BE2C (cell line): Measurements from ENCODE around the gene KIF26A.

ENCODE experiments used
- DNase-seq: peaks from one replicate; pipeline ENCODE4 v3.0.0-alpha.2; 2020
- H3K27me3 ChIP-seq: fragments of 250-450 bp; sonication (Bioruptor Pico); 2 replicates; pipeline ENCODE4 v1.5.1; 2020; ENCODE audit warnings: mild to moderate bottlenecking
- H3K36me3 ChIP-seq: fragments of 250-450 bp; sonication (Bioruptor Pico); 2 replicates; pipeline ENCODE4 v1.5.1; 2020; ENCODE audit warnings: mild to moderate bottlenecking
- H3K4me1 ChIP-seq: fragments of 250-450 bp; sonication (Bioruptor Pico); 2 replicates; pipeline ENCODE4 v1.5.1; 2020
- H3K4me3 ChIP-seq: 2 replicates; pipeline ENCODE4 v1.5.1; 2011; ENCODE audit warnings: low read depth, low read length
- H3K9me3 ChIP-seq: fragments of 250-450 bp; sonication (Bioruptor Pico); 2 replicates; pipeline ENCODE4 v1.5.1; 2020
- TF ChIP-seq, protein P1 (sequence below): IDR thresholded peaks from 2 replicates; pipeline ENCODE4 v1.5.1; 2012; ENCODE audit warnings: mild to moderate bottlenecking, low read depth, low read length

The KIF26A gene

DNA sequence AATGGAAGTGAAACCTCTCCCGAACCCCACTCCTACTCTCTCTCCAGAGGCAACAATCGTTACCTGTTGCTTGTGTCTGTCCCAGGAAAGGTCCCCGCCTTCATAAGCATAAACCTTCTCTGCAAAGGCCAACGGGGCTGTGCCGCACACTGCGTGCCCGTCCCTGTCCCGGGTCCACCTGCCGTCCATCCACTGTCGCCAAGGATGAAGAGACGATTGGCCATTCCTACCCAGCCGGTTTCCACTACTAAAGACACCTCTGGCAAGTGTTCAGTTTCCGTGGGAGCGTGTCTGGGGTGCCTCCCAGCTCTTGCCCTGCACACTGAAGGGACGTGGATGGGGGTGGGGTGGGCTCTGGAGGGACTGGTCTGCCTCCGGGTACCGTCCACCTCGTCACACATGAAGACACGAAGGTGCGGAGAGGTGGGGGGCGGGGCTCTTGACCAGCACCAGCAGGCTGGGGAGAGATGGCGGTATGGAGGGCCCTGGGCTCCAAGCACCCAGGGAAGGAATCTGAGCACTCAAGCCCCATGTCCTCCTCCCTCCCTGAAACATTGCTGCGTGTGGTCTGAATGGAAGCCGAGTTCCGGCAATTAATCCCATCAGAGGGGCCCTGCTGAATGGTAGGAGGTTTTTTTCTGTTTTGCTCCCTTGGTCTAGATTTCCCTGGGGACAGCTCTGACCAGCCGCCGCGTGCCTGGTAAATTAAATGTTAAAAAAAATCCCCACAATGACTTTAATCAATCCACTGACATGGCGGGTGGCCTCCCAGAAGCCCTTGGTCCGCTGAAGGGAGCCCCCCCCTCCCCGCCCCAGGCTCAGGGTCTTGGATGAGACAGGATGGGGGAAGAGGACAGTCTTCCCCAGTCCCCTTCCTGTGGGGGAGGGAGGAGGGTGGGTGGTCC, 4.1 kb upstream of the KIF26A start:
- DNase-seq, result peak; percentile 79
- TF ChIP-seq, protein P1, sequence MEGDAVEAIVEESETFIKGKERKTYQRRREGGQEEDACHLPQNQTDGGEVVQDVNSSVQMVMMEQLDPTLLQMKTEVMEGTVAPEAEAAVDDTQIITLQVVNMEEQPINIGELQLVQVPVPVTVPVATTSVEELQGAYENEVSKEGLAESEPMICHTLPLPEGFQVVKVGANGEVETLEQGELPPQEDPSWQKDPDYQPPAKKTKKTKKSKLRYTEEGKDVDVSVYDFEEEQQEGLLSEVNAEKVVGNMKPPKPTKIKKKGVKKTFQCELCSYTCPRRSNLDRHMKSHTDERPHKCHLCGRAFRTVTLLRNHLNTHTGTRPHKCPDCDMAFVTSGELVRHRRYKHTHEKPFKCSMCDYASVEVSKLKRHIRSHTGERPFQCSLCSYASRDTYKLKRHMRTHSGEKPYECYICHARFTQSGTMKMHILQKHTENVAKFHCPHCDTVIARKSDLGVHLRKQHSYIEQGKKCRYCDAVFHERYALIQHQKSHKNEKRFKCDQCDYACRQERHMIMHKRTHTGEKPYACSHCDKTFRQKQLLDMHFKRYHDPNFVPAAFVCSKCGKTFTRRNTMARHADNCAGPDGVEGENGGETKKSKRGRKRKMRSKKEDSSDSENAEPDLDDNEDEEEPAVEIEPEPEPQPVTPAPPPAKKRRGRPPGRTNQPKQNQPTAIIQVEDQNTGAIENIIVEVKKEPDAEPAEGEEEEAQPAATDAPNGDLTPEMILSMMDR, result no peak
- peaks cover 5% of the 10 kb centered on the region for H3K36me3 ChIP-seq
- H3K9me3 ChIP-seq, result peaks cover 5% of the 10 kb centered on the region; the same call in 1 of the 2 replicates
- H3K4me1 ChIP-seq, result peaks cover 9% of the 10 kb centered on the region
- no peaks in the 10 kb centered on the region for H3K27me3 ChIP-seq
- peak overlapping the region; percentile 58 for H3K4me3 ChIP-seq

DNA sequence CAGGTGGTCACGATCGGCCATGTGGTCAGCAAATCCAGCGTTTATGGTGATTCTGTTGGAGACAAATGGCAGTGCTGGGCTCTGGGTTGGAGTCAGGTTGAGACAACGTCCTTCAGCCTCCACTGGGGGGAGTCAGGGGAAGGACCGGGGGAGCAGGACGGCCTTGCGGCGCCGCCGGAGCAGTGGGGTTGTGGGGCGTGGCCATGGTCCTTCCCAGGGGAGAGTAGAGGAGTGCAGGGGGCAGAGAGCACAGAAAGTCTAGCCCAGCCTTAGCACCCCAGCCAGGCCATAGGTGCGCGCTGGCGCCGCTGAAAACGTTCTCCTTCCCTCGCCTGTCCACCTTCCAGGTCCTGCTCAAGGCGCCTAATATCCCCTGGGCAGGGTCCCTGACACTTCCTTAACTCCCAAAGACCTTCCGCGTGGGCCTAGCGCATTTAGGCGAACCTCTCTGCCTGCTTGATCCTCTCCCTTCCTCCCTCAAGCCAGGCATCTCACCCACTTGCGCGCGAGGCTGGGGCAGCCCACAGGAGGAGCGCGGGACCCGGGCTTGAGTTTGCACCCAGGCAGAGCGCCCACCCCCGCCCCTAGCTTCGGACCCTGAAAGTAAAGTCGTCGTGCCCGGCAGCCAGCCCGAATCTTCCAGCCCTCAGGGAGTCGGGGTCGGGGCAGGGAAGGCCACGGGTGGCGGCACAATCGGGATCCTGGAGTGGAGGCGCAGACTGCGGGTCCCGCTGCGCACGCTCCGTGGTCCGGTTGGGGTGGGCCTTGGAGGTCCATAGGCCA, 3.1 kb upstream of the KIF26A start:
- Histone ChIP-seq H3K4me1 (peaks cover 9% of the 10 kb centered on the region), H3K36me3 (peaks cover 12% of the 10 kb centered on the region), H3K4me3 (peak overlapping the region; percentile 58), H3K9me3 (no peaks in the 10 kb centered on the region), H3K27me3 (no peaks in the 10 kb centered on the region)
- peak; percentile 96 for DNase-seq
- TF ChIP-seq, protein P1, result peak; percentile 72

DNA sequence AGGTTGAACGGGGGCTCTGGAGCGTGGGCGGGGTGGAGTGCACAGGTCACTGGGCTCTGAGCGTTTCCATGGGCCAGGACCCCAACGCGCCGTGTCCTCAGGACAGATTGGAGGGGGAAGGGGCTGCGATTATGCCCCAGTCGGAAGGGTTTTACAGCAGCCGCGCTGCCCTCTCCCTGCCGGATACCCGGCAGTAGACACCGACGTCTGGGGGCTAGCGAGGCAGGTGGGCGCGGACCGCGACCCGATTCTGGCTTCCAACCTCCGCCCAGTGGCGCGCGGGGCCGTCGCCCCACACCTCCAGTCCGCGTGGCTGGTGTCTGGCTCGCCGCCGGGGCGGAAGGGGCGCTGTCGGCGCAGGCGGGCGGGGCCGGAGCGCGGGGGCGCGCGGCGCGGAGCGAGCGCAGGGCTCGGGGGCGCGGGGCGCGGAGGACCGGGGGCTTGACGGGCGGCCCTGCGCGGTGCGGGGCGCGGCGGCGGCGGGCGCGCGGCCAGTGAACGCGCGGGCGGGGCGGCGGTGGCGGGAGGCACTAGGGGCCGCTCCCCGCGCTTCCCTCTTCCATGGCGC, 2.4 kb upstream of the KIF26A start:
- H3K9me3 ChIP-seq, result no peaks in the 10 kb centered on the region
- peak; percentile 75 for DNase-seq
- peak overlapping the region; percentile 87 for H3K4me3 ChIP-seq
- H3K36me3 ChIP-seq, result peaks cover 19% of the 10 kb centered on the region
- TF ChIP-seq, protein P1, result 0 out of 2 replicates have a peak, but pooled peaks have one; percentile 11
- H3K27me3 ChIP-seq, result no peaks in the 10 kb centered on the region
- peaks cover 9% of the 10 kb centered on the region for H3K4me1 ChIP-seq

DNA sequence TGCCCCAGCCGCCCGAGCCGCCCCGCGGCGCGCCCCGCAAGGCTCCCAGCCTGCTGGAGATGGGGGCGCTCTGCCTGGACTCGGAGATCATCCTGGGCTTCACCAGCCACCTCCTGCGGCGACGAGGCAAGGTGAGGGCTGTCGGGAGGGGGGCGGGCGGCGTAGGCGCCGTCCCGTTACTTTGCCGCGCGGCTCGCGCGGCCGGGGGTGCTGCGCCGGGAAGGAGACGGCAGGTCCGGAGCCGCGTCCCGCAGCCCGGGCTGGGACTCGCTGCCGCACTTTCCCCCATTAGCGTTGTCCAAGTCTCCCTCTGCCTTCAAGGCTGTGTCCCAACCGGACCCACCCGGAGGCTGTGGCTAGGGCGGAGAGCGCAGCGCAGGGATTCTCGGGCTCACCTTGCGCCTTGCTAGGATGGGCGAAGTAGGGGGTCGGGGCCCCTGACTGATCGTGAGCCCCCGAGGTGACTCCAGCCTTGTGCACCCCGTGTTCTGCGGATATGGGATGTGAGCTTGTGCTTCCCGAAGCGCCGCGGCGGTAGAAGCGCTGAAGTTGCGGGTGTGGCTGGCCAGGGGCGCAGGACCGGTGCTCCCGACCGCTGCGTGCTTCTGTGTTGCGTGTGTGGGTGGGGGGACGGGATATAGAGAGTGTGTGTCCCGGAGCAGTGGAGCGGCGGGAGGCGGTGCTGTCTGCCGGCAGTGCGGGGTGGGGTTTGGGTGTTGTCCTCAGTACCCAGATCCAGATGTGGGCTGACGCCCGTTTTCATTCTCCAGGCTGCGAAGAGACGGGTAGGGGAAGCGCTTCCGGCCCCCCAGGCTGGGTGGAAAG, 1.7 kb upstream of the KIF26A start:
- no peaks in the 10 kb centered on the region for H3K9me3 ChIP-seq
- H3K36me3 ChIP-seq, result peaks cover 21% of the 10 kb centered on the region
- peaks cover 9% of the 10 kb centered on the region for H3K4me1 ChIP-seq
- H3K4me3 ChIP-seq, result peak overlapping the region; percentile 87
- TF ChIP-seq, protein P1, result no peak; the same call in 1 of the 2 replicates
- H3K27me3 ChIP-seq, result no peaks in the 10 kb centered on the region
- peak; percentile 63 for DNase-seq

DNA sequence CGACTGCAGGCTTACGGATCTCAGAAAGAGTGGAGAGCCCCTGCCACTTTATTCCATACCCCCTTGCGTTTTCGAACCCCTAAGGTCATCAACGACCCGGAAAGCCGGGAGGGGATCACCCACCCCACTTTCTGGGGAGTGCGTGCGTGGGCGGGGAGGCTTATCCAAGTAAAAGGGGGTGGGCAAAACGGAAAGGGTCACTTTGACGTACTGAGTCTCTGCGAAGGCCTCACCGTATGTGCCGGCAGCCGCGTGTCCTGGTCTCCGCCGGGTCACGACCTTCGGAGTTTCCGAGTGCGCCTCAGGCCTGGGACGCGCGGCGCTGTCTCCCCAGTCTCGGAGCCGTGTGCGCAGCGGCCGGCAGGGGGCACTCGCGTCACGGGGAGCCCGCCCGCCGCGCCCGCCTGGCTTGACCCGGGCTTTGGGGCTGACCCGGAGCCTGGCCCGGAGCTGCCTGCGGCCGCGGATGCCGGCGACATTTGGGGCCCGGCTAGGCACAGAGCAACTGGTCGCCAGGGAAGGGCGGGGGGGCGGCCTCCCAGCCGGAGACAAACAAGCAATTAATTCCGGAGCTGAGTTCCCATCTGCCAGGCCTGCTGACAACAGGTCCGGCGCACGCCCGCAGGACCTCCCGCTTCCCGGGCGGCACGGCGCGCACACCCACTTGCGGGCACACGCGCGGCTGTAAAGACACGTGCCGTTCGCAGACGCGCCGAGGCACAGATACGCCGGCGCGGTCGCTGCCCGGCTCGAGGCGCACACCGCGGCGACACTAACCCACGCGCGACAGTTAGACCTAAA, 890 bp upstream of the KIF26A start:
- Histone ChIP-seq H3K4me3 (peak overlapping the region; percentile 87), H3K4me1 (peaks cover 9% of the 10 kb centered on the region), H3K27me3 (no peaks in the 10 kb centered on the region), H3K36me3 (peaks cover 30% of the 10 kb centered on the region), H3K9me3 (no peaks in the 10 kb centered on the region)
- peak; percentile 88 for DNase-seq
- TF ChIP-seq, protein P1, result peak; percentile 57
